ENCODE results near the gene TOR1A.

TOR1A gene

GRCh38 chr9:129854588-129855110, 30.7 kb upstream of the TOR1A start:
- DNase-seq: no peak
- in situ Hi-C loops (cut with HindIII; ENCODE audit: low pct_ligation_motif_present, low pct_unique_long_range_greater_than_20kb, low sequenced_read_pairs): no loop called here

- in situ Hi-C loops (cut with HindIII; ENCODE audit: low pct_ligation_motif_present, low pct_unique_long_range_greater_than_20kb, low sequenced_read_pairs): no loop called here
- DNase-seq: no peak
Measured at GRCh38 chr9:129853614-129854013, 29.7 kb upstream of the TOR1A start.

- no peak for DNase-seq
- in situ Hi-C loops (cut with HindIII; ENCODE audit: low pct_ligation_motif_present, low pct_unique_long_range_greater_than_20kb, low sequenced_read_pairs): no loop called here
Measured at GRCh38 chr9:129852579-129852978, 28.6 kb upstream of the TOR1A start.

DNA sequence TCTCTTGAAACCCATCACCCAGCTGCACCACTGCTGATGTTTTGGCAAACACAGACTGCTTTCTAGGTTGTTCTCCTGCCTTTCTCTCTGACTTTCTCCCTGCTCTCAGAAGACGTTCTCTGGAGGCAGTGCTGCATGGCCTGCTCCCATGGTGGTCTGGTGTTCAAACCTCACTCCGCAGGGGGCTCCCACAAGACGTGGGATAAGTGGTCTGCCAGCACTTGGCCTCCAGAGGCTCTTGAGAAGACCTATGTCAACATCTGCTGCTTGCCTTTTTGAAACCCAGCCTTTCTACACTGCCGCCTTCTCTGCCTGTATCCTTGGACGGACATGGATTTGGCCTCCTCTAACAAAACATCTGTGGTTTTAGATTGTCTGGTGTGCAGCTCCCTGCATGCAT, 27.9 kb upstream of the TOR1A start:
- no peak for DNase-seq
- in situ Hi-C loops (cut with HindIII; ENCODE audit: low pct_ligation_motif_present, low pct_unique_long_range_greater_than_20kb, low sequenced_read_pairs): no loop called here

- DNase-seq: peak; percentile 14
Measured at GRCh38 chr9:129850821-129851550, 27.1 kb upstream of the TOR1A start.

DNA sequence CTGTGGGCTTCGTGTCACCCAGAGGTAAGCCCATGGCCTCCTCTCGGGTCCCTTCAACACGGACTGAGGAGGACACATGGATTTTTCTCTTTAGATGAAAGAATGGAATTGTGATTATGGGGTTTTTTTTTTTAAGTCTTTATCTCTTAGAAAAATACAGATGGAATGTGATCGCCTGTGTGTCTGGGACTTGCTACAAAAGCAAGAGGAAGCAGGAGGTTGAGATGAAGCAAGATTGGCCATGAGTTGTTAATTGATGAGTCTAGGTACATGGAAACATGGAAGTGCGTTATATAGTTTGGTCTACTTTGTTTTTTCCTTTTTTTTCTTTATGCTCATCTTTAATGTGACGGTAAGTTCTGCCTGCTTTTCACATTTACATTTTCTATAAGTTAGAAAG, 26.0 kb upstream of the TOR1A start:
- DNase-seq: no peak
- in situ Hi-C loops (cut with HindIII; ENCODE audit: low pct_ligation_motif_present, low pct_unique_long_range_greater_than_20kb, low sequenced_read_pairs): no loop called here

More at GRCh38 chr9:129850821-129851550, 27.1 kb upstream of the TOR1A start:
- in situ Hi-C loops (cut with HindIII; ENCODE audit: low pct_ligation_motif_present, low pct_unique_long_range_greater_than_20kb, low sequenced_read_pairs): no loop called here

DNA sequence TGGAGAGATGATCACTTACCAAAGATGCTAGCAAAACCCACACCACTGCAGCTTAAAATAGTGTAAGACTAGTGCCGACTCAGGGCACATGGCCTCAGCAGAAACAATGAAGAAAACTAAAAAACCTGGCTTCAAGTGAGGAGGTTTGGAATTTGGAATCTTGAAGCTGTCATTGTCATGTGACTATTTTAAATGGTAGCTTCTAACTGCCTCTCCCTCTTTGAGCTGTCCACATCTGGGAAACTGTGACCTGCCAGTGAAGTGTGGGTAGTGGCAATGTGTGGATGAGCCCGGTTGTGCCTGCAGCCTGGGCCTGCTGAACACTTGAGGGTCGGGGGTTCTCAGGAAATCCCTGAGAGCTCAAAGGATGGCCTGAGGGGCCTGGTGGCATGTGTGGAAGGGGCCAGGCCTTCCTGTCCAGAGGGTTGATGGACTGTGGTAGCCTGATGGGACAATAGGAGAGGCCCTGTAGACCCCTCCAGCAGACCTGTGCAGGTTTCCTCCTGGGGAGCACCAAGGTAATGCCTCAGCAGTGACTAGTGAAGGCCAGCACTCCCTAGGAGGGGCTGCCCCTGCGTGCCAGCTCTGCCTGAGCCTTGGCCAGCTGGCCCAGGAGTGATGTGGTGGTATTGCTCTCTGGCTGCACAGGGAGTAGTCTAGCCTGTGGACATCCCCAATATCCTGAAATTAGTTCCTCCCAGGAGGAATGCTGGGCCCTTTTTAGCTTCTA, 24.9 kb upstream of the TOR1A start:
- in situ Hi-C loops (cut with HindIII; ENCODE audit: low pct_ligation_motif_present, low pct_unique_long_range_greater_than_20kb, low sequenced_read_pairs): no loop called here
- no peak for DNase-seq

GRCh38 chr9:129845373-129845772, 21.4 kb upstream of the TOR1A start:
- DNase-seq: no peak
- in situ Hi-C loops (cut with HindIII; ENCODE audit: low pct_ligation_motif_present, low pct_unique_long_range_greater_than_20kb, low sequenced_read_pairs): no loop called here

DNA sequence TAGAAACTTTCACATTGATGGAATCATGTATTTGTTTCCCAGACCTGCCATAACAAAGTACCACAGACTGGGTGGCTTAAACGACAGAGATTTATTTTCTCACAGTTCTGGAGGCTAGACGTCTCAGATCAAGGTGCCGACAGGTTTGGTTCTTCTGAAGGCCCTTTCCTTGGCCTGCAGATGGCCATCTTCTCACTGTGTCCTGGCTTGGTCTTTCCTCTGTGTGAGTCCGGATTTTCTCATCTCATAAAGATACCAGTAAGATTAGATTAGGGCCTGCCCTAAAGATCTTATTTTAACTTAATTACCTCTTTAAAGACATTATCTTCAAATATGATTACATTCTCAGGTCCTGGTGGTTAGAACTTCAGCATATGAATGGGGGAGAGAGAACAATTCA, 17.1 kb upstream of the TOR1A start:
- no peak for DNase-seq
- in situ Hi-C loops (cut with HindIII; ENCODE audit: low pct_ligation_motif_present, low pct_unique_long_range_greater_than_20kb, low sequenced_read_pairs): no loop called here

- in situ Hi-C loops (cut with HindIII; ENCODE audit: low pct_ligation_motif_present, low pct_unique_long_range_greater_than_20kb, low sequenced_read_pairs): no loop called here
- no peak for DNase-seq
Measured at GRCh38 chr9:129840034-129840433, 16.1 kb upstream of the TOR1A start.

DNA sequence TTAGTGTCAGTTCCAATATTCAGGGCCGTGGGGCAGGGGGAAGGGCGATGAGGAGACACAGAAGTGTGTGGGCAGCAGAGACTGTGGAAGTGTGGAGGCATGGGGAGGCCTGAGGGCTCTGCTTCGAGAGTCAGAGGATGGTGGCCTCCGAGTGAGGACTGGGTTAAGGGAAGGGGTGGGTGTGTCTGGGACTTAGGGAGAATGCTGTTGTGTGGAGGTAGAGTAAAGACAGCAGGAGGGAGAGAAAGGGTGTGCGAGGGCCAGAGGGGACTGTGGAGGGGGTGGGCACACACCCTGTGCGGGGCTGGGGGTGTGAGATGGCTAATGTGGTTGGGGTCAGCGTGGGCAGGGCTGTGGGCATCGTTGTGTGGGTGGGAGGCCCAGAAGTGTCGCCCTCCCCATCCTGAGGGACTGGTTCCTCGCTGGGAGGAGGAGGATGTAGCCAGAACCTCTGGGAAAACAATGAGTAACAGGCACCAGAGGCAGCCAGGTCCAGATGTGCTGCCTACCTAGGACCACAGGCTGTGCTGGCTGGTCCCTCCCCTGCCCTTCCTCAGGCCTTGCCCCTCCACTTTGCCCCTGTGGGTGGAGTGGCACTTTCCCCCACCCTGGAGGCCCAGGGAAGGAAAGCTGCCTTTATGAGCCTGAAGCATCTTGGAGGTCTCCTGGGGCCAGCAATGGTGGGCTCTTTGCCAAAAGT, 15.5 kb upstream of the TOR1A start:
- in situ Hi-C loops (cut with HindIII; ENCODE audit: low pct_ligation_motif_present, low pct_unique_long_range_greater_than_20kb, low sequenced_read_pairs): no loop called here
- no peak for DNase-seq

GRCh38 chr9:129838707-129839259, 14.8 kb upstream of the TOR1A start:
- in situ Hi-C loops (cut with HindIII; ENCODE audit: low pct_ligation_motif_present, low pct_unique_long_range_greater_than_20kb, low sequenced_read_pairs): no loop called here

GRCh38 chr9:129836311-129837007, 12.5 kb upstream of the TOR1A start:
- in situ Hi-C loops (cut with HindIII; ENCODE audit: low pct_ligation_motif_present, low pct_unique_long_range_greater_than_20kb, low sequenced_read_pairs): no loop called here
- no peak for DNase-seq

More at GRCh38 chr9:129838707-129839259, 14.8 kb upstream of the TOR1A start:
- peak; percentile 40 for DNase-seq

GRCh38 chr9:129835860-129836223, 11.9 kb upstream of the TOR1A start:
- in situ Hi-C loops (cut with HindIII; ENCODE audit: low pct_ligation_motif_present, low pct_unique_long_range_greater_than_20kb, low sequenced_read_pairs): no loop called here

GRCh38 chr9:129835128-129835859, 11.4 kb upstream of the TOR1A start, which contains the start of the genes C9orf78 and USP20:
Gene C9orf78 (minus strand): TSS chr9:129835275. CDS start chr9:129835221, 54 bp downstream.
Gene USP20 (plus strand): TSS chr9:129835458. CDS start chr9:129852556, 17,098 bp downstream.
- peak; percentile 94 for DNase-seq
- in situ Hi-C loops (cut with HindIII; ENCODE audit: low pct_ligation_motif_present, low pct_unique_long_range_greater_than_20kb, low sequenced_read_pairs): no loop called here

More at GRCh38 chr9:129835860-129836223, 11.9 kb upstream of the TOR1A start:
- DNase-seq: no peak

DNA sequence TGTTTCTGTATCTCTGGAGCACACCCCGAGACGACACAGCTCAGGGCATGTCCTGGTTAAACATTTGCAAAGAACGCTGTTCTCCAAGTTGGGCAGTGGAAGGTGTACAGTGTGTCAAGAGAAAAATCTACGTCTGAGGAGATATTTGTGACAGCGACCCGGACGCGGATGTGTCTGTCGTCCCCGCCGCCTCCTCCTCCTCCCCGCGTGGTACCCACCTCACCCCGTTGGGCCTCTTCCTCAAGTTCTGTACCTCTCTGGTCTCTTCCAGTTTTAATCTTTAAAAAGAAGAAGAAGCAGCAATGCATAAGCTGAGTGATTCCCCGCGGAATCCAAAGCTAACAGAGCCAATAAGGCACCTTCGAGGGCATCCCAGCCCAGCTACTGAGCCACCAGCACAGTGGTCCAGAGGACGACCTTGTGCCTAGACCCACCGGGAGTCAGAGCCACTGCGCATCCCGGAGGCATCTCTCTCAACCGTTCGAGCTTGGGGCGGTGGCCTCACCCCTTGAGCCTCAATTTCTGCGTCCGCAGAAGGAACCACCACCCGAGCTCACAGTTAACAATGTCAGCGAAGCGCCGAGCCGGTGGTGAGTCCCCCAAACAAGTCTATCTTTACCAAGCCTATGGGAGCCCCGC, 10.7 kb upstream of the TOR1A start:
- peak; percentile 20 for DNase-seq
- in situ Hi-C loops (cut with HindIII; ENCODE audit: low pct_ligation_motif_present, low pct_unique_long_range_greater_than_20kb, low sequenced_read_pairs): no loop called here

- in situ Hi-C loops (cut with HindIII; ENCODE audit: low pct_ligation_motif_present, low pct_unique_long_range_greater_than_20kb, low sequenced_read_pairs): no loop called here
- no peak for DNase-seq
Measured at GRCh38 chr9:129832982-129833381, 9.0 kb upstream of the TOR1A start.
